Activated naive CD8-positive, alpha-beta T cell treated with anti-CD3 and anti-CD28 coated beads, Interleukin-2, amount 10 ng/mL, durations not matched to agents 7 days and 5 days (primary cell): ENCODE measurements around the gene DND1. TPM values are rescaled to one million over a fixed set of nuclear protein-coding genes. Genes with fewer than 3 reads are reported as not detected.
"Not testable (repeated sequence)": the region's sequence is repeated elsewhere in the genome, so short reads cannot be mapped to it uniquely, and the experiment has no call there.

Source experiments
- ATAC-seq: fragments of 150-1000 bp; cut with Tn5 transposase; one replicate; pipeline ENCODE4 v1.10.0; 2021; ENCODE audit warnings: low read depth, moderate library complexity
- POLR2A ChIA-PET: fragments of 350-600 bp; sonication (Branson Sonifier 250); formaldehyde crosslinking; loops from one replicate; lab custom pipeline; 2021; ENCODE audit warnings: antibody characterized with exemption; lab: Charles Lee
- DNase-seq: peaks from one replicate; pipeline ENCODE4 v3.0.0; 2021
- H3K27ac Mint-ChIP-seq: one replicate; pipeline ENCODE4 v1.8.0; 2022; ENCODE audit warnings: mild to moderate bottlenecking, mixed read lengths
- H3K27me3 Mint-ChIP-seq: one replicate; pipeline ENCODE4 v1.8.0; 2022; ENCODE audit warnings: mild to moderate bottlenecking, moderate library complexity, mixed read lengths
- H3K36me3 Mint-ChIP-seq: one replicate; pipeline ENCODE4 v1.8.0; 2021; ENCODE audit warnings: mild to moderate bottlenecking, mixed read lengths
- H3K4me1 Mint-ChIP-seq: one replicate; pipeline ENCODE4 v1.8.0; 2021; ENCODE audit warnings: mixed read lengths
- H3K4me3 Mint-ChIP-seq: one replicate; pipeline ENCODE4 v1.8.0; 2022; ENCODE audit warnings: mild to moderate bottlenecking, moderate library complexity, mixed read lengths
- H3K9me3 Mint-ChIP-seq: one replicate; pipeline ENCODE4 v1.8.0; 2021; ENCODE audit warnings: mixed read lengths
- total RNA-seq, 2 experiments: library from RNA; stranded (reverse); gene quantifications; one replicate each; pipeline ENCODE4 v1.2.3, GENCODE V29; 2021

The DND1 gene
- total RNA-seq, 2 experiments from 2014 or later, result 3.1 to 3.4 TPM

DNA sequence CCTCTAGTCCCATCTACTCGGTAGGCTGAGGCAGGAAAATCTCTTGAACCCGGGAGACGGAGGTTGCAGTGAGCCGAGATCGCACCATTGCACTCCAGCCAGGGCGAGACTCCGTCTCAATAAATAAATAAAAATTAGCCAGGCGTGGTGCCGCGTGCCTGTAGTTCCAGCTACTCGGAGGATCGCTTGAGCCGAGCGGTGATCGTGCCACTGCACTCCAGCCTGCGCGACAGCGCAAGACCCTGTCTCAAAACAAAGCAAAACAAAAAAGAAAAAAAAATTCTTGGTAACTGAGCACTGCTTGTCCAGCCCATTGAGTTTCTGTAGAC is 9.4 kb downstream of the DND1 start:
- DNase-seq (no peak), ATAC-seq (no peak)
- H3K36me3 Mint-ChIP-seq, result peaks cover 26% of the 10 kb centered on the region
- POLR2A ChIA-PET, result interaction anchor here (0.6 to 4.5 kb wide), 6 partner anchors 10 to 141 kb away, joined by 3 to 38 read pairs (median 5); partner anchors contain the start of genes HARS1, HARS2, IK and NDUFA2
- no peaks in the 10 kb centered on the region for H3K9me3 Mint-ChIP-seq
- peak overlapping the region; percentile 99 for H3K4me3 Mint-ChIP-seq
- no peaks in the 10 kb centered on the region for H3K27me3 Mint-ChIP-seq
- peak overlapping the region; percentile 95 for H3K27ac Mint-ChIP-seq
- peaks cover 16% of the 10 kb centered on the region for H3K4me1 Mint-ChIP-seq

DNA sequence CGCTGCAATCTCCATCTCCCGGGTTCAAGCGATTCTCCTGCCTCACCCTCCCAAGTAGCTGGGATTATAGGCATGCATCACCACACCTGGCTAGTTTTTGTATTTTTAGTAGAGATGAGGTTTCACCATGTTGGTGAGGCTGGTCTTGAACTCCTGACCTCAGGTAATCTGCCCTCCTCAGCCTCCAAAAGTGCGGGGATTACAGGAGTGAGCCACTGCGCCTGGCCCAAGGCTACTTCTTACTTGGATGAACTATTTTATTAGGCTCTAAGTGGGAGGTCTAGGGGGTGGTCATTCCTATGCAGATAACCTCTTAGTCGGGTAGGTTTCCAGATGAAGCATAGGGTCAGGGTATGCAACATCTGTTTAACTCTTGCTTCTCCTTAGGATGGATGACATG is 13.0 kb downstream of the DND1 start:
- H3K27ac Mint-ChIP-seq, POLR2A ChIA-PET: not testable (repeated sequence)

GRCh38 chr5:140658870-140659269 is 14.5 kb downstream of the DND1 start:
- H3K9me3 Mint-ChIP-seq, result no peaks in the 10 kb centered on the region
- no peaks in the 10 kb centered on the region for H3K27me3 Mint-ChIP-seq
- no peak overlapping the region for H3K4me3 Mint-ChIP-seq
- DNase-seq (no peak), ATAC-seq (no peak)
- H3K36me3 Mint-ChIP-seq, result peaks cover 29% of the 10 kb centered on the region
- H3K4me1 Mint-ChIP-seq, result no peaks in the 10 kb centered on the region
- POLR2A ChIA-PET, result interaction anchor here (1.1 kb wide), 1 partner anchor 11 kb away, joined by 3 read pairs; the partner anchor contains the start of genes IK and NDUFA2
- H3K27ac Mint-ChIP-seq, result no peak overlapping the region

More for the DNA sequence above, 13.0 kb downstream of the DND1 start:
- H3K4me1 Mint-ChIP-seq, H3K9me3 Mint-ChIP-seq, H3K27me3 Mint-ChIP-seq, DNase-seq, H3K4me3 Mint-ChIP-seq, ATAC-seq: not testable (repeated sequence)
- H3K36me3 Mint-ChIP-seq, result peaks cover 26% of the 10 kb centered on the region

DNA sequence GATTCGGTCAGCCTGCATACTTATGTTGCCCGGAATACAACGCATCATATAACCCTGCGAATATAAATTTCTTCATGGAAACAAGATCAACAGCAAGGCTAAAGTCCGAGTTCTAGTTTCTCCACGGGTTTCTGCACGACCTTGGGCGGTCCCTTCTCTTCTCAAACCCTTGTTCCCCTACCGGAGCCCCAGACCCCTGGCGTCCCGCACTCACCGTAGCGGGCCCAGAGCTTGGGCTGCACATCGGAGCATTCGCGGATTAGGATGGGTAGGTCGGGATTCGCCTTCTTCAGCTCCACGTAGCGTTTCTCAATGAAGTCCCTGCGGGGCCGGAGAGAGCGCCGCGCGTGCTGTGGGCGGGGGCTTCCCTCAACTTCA is 26.3 kb downstream of the DND1 start:
- Mint-ChIP-seq H3K27ac (peak overlapping the region; percentile 98), H3K4me3 (peak overlapping the region; percentile 97), H3K36me3 (peaks cover 25% of the 10 kb centered on the region), H3K9me3 (no peaks in the 10 kb centered on the region), H3K4me1 (peaks cover 25% of the 10 kb centered on the region), H3K27me3 (no peaks in the 10 kb centered on the region)
- POLR2A ChIA-PET, result interaction anchor here (0.6 to 2.8 kb wide), 20 partner anchors 8 to 245 kb away, joined by 3 to 38 read pairs (median 8); partner anchors contain the start of genes ANKHD1, APBB3, EIF4EBP3 and HARS1
- DNase-seq (no peak), ATAC-seq (peak; percentile 13)

- Mint-ChIP-seq H3K9me3 (no peaks in the 10 kb centered on the region), H3K27me3 (peaks cover 3% of the 10 kb centered on the region), H3K4me1 (peaks cover 37% of the 10 kb centered on the region), H3K36me3 (peaks cover 12% of the 10 kb centered on the region), H3K4me3 (no peak overlapping the region), H3K27ac (no peak overlapping the region)
- POLR2A ChIA-PET, result interaction anchor here (0.8 to 2.1 kb wide), 3 partner anchors 57 to 306 kb away, joined by 3 to 6 read pairs (median 3); partner anchors contain the start of gene ZMAT2
- no peak for DNase-seq
- ATAC-seq, result no peak
Measured at GRCh38 chr5:140642718-140643117, 30.7 kb downstream of the DND1 start.

DNA sequence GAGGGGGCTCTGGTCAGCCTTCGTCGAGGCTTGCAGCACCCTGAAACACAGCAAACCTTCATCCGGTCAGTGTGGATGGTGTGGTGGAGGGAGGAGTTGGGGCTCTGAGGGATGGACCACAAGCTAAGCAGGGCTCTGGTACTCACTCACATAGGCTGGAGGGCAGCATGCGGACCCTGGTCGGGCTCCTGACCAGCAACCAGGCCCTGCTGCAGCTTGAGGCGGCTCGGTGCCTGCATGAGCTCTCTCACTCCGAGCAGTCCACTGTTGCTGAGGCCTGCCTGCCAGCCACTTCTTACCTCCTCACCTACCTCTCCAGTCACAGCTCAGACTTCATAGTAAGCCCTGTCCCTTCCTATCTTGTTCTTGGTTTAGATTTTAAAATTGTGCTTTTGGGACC is 31.7 kb downstream of the DND1 start:
- no peak overlapping the region for H3K4me3 Mint-ChIP-seq
- no peaks in the 10 kb centered on the region for H3K9me3 Mint-ChIP-seq
- no peak overlapping the region for H3K27ac Mint-ChIP-seq
- DNase-seq (no peak), ATAC-seq (no peak)
- peaks cover 10% of the 10 kb centered on the region for H3K36me3 Mint-ChIP-seq
- POLR2A ChIA-PET, result interaction anchor here (0.8 kb wide), 1 partner anchor 241 kb away, joined by 3 read pairs; no protein-coding TSS in a partner anchor
- H3K27me3 Mint-ChIP-seq, result peaks cover 3% of the 10 kb centered on the region
- H3K4me1 Mint-ChIP-seq, result peaks cover 35% of the 10 kb centered on the region

GRCh38 chr5:140639148-140639981 is 34.0 kb downstream of the DND1 start, which contains the start of gene TMCO6:
TSS of gene TMCO6 (plus strand) at chr5:140639451. CDS start at chr5:140639528, 77 bp downstream.
- H3K4me1 Mint-ChIP-seq, result peaks cover 30% of the 10 kb centered on the region
- peak within 1 kb of the TSS; percentile 81 for H3K27ac Mint-ChIP-seq
- ATAC-seq (peak; percentile 93), DNase-seq (peak; percentile 98)
- no peaks in the 10 kb centered on the region for H3K9me3 Mint-ChIP-seq
- POLR2A ChIA-PET, result interaction anchor here (0.7 to 2.2 kb wide), 9 partner anchors 8 to 283 kb away, joined by 3 to 16 read pairs (median 5); partner anchors contain the start of genes ANKHD1, EIF4EBP3, HARS1 and IK
- peaks cover 3% of the 10 kb centered on the region for H3K27me3 Mint-ChIP-seq
- peak within 1 kb of the TSS; percentile 90 for H3K4me3 Mint-ChIP-seq
- H3K36me3 Mint-ChIP-seq, result peaks cover 4% of the 10 kb centered on the region

GRCh38 chr5:140638898-140639147 is 34.6 kb downstream of the DND1 start:
- DNase-seq, ATAC-seq, H3K9me3 Mint-ChIP-seq, H3K27me3 Mint-ChIP-seq, H3K36me3 Mint-ChIP-seq: not testable (repeated sequence)
- Mint-ChIP-seq H3K4me3 (peak overlapping the region; percentile 90), H3K4me1 (peaks cover 33% of the 10 kb centered on the region), H3K27ac (peak overlapping the region; percentile 81)
- POLR2A ChIA-PET, result interaction anchor here (0.6 to 2.2 kb wide), 7 partner anchors 9 to 489 kb away, joined by 3 to 16 read pairs (median 4); partner anchors contain the start of genes ANKHD1, EIF4EBP3, IK and NDUFA2

GRCh38 chr5:140637371-140638100 is 35.8 kb downstream of the DND1 start:
- Mint-ChIP-seq H3K4me1 (peaks cover 40% of the 10 kb centered on the region), H3K27me3 (peaks cover 6% of the 10 kb centered on the region)
- no peak for ATAC-seq

DNA sequence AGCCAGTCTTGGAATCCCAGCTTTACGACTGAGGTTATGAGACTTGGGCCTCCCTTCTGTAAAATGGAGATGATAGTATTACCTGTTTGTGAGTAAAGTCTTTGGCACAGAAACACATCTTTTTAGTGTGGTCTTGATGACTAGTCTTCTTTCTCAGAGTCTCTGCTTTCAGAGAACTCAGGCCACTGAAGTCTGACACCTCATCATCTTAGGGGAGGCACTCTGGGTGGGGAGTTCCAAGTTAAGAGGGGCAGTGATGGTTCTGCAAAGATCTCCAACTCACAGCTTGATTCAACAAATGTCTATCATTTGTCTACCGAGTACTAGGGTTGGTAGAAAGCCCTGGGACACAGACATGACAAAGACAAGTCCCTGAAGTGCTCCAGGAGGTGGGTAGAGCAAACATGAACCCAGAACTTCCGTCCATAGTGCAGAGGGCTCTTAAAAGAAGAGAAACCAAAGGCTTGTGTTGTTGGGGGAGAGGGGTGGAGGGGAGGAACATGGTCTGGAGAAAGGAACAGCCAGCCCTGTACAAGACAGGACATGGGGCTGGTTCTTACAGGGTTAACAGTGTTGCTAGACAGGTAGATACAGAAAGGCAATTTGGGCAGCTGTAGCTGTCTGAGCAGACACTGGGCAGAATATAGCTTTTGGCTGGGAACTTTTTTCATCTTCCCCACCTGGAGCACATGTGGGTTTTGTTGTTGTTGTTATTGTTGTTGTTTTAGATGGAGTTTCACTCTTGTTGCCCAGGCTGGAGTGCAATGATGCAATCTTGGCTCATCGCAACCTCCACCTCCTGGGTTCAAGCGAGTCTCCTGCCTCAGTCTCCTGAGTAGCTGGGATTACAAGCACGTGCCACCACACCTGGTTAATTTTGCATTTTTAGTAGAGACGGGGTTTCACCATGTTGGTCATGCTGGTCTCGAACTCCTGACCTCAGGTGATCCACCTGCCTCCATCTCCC is 37.8 kb downstream of the DND1 start:
- H3K27ac Mint-ChIP-seq, result no peak overlapping the region

More at GRCh38 chr5:140637371-140638100, 35.8 kb downstream of the DND1 start:
- no peak for DNase-seq
- Mint-ChIP-seq H3K9me3 (no peaks in the 10 kb centered on the region), H3K4me3 (no peak overlapping the region), H3K36me3 (peaks cover 4% of the 10 kb centered on the region), H3K27ac (no peak overlapping the region)
- POLR2A ChIA-PET, result interaction anchor here (0.7 kb wide), 1 partner anchor 393 kb away, joined by 3 read pairs; no protein-coding TSS in a partner anchor

DNA sequence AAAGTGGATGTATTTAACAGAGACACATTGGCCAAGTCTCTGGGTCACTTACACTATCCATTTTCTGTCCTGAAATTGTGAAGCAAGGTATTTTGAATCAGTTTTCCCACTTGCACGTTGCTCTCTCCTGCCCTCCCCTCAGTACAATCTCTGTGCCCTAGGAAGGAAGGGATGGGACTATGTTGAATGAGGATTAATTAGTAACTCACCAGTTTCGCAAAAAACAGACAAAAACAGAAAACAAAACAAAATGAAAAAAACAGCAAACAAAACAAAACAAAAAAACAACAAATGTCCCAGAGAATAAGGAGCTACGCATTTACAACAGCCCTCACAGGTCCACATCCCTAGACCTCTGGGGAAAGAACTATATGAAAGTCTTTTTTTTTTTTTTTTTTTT is 39.3 kb downstream of the DND1 start:
- Mint-ChIP-seq H3K27ac (peak overlapping the region; percentile 51), H3K4me1 (peaks cover 31% of the 10 kb centered on the region), H3K36me3 (no peaks in the 10 kb centered on the region), H3K4me3 (peak overlapping the region; percentile 17), H3K27me3 (peaks cover 17% of the 10 kb centered on the region), H3K9me3 (no peaks in the 10 kb centered on the region)
- ATAC-seq (no peak), DNase-seq (no peak)
- POLR2A ChIA-PET, result interaction anchor here (0.7 to 2.2 kb wide), 3 partner anchors 70 to 354 kb away, joined by 3 to 8 read pairs (median 4); partner anchors contain the start of genes APBB3 and SRA1

More for the DNA sequence above, 37.8 kb downstream of the DND1 start:
- H3K4me3 Mint-ChIP-seq, result no peak overlapping the region
- DNase-seq, result no peak
- H3K4me1 Mint-ChIP-seq, result peaks cover 35% of the 10 kb centered on the region
- H3K36me3 Mint-ChIP-seq, result no peaks in the 10 kb centered on the region
- H3K27me3 Mint-ChIP-seq, result peaks cover 17% of the 10 kb centered on the region
- POLR2A ChIA-PET, result interaction anchor here (0.6 to 2.2 kb wide), 7 partner anchors 12 to 271 kb away, joined by 3 to 8 read pairs (median 4); partner anchors contain the start of genes EIF4EBP3, IK, NDUFA2 and SRA1
- no peaks in the 10 kb centered on the region for H3K9me3 Mint-ChIP-seq
- no peak for ATAC-seq

GRCh38 chr5:140633501-140633900 is 39.9 kb downstream of the DND1 start:
- Mint-ChIP-seq H3K4me3 (peak overlapping the region; percentile 83), H3K9me3 (no peaks in the 10 kb centered on the region), H3K4me1 (peaks cover 25% of the 10 kb centered on the region), H3K27me3 (peaks cover 17% of the 10 kb centered on the region), H3K27ac (no peak overlapping the region), H3K36me3 (no peaks in the 10 kb centered on the region)
- ATAC-seq (no peak), DNase-seq (no peak)
- POLR2A ChIA-PET, result interaction anchor here (1.2 to 2.2 kb wide), 4 partner anchors 64 to 86 kb away, joined by 4 to 8 read pairs (median 6); partner anchors contain the start of genes APBB3, EIF4EBP3 and SRA1
